HG03378 (cell line): ENCODE measurements around the gene BORCS8.
"Not testable (repeated sequence)": the region's sequence is repeated elsewhere in the genome, so short reads cannot be mapped to it uniquely, and the experiment has no call there.

Source experiments
- ATAC-seq: cut with Tn5 transposase; IDR thresholded peaks from one replicate; pipeline ENCODE4 v1.9.1; 2021; ENCODE audit warnings: mild to moderate bottlenecking, moderate library complexity; ENCODE audit not compliant: unreplicated experiment

The BORCS8 gene

DNA sequence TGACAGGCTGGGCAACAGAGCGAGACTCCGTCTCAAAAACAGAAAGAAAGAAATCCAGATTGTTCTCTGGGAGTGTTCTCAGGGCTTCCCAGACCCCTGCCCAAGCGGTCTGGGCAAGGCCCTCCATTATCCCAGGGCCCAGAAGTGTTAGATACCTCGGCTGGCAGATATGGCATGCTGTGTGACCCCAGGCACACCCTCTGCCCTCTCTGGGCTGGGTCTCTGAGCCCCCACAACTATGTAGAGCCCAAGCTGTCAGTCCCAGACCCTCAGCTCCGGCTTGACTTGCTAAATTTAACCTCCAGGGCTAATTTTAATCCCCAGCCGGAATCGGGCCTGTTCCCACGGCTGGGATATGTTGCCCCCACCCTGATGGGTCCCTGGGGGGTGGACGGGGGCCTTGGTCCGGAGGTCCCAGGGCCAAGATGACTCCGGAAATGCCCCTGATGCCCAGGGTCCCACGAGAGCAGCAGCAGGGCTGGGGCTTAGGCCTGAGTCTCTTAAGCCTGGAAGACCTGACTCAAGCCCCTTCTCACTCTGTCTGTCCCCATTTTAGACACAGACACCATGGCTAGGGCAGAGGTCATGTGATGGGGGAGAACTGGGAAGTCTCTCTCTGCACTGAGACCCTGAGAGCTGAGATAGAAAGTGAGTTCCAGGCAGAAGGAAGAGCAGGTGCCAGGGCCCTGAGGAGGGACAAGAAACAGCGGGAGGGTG is 39.1 kb downstream of the BORCS8 start:
- no peak for ATAC-seq

DNA sequence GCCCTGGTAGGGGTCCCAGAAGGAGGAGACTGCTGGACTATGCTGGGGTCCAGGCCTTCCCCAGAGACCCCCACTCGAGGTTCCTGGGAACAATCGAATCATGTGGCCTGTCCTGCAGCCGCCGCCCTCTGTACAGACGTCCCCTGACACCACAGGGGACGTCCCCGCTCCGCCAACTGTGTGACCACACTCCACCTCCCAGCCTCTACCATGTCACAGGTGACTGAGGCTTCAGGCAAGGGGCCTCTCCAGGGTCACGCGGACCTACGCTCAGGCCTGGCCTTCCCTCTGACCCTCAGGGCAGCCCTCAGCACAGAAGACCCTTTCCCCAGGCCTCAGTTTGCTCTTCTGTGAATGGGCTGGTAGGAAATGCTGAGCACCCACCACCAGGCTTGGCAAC is 40.5 kb downstream of the BORCS8 start:
- no peak for ATAC-seq

DNA sequence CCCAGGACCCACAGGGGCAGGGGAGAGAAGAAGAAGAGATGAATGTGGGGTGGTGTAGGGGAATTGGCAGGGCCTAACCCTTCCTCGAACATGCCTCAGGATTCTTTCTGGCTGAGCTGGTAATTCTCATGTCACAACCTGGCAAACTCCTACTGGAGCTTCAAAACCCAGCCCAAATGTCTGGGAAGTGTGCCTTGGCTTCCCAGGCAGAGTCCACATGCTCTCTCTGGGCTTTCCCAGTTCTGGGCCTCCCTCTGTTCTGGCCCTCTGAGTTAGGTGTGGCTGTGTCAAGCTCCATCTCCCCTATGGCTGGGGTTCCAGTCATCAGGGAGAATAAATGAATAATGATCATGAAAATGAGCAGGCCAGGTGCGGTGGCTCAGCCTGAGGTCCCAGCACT is 42.5 kb downstream of the BORCS8 start:
- ATAC-seq: no peak

DNA sequence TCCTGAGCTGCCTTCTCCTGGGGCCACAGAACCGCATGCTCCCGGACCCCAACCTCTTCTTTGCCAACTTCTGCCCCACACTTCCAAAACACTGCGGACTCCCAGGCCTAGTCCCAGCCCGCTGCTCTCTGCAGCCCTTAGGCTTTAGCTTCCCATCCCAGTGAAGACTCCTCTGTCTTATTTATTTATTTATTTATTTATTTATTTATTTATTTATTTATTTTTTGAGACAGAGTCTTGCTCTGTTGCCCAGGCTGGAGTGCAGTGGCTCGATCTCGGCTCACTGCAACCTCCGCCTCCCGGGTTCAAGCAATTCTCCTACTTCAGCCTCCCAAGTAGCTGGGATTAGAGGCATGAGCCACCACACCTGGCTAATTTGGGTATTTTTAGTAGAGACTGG is 43.4 kb downstream of the BORCS8 start:
- ATAC-seq: not testable (repeated sequence)

DNA sequence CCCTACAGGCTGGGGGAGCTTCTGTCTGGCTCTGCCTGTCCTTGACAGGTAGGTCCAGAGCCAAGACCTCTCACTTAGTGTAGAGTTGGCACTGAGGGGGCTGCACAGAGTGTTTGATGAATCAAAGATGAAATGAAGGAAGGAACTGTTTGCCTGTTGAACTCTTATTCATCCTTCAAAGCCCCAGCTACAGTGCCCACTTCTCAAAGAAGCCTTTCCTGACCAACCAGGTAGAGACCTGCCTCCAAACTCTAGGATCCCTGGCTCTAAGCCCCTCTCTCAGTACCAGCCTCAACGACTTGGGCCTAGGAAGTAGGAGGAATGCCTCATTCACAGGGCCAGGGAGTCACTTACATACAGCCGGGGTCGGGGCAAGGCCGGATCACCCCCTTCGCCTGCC is 44.6 kb downstream of the BORCS8 start:
- no peak for ATAC-seq

DNA sequence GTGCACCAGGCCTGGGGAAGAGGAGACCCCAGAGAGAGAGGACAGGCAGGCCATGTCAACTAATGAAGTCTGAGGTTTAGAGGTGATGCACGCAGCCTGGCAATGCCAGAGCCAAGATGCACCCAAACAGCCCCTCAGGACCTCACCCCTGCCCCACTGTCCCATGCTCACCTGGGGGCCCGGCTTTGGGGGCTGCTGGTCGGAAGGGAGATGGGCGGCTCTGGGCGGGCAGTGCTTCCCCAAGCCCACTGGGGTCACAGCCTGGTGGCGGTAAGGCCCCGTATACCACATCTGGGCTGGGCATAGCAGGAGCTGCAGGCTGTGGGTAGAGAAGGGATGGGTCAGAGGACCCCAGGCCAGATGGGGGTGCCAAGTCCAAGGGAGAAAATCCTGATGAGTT is 45.1 kb downstream of the BORCS8 start:
- ATAC-seq: no peak

DNA sequence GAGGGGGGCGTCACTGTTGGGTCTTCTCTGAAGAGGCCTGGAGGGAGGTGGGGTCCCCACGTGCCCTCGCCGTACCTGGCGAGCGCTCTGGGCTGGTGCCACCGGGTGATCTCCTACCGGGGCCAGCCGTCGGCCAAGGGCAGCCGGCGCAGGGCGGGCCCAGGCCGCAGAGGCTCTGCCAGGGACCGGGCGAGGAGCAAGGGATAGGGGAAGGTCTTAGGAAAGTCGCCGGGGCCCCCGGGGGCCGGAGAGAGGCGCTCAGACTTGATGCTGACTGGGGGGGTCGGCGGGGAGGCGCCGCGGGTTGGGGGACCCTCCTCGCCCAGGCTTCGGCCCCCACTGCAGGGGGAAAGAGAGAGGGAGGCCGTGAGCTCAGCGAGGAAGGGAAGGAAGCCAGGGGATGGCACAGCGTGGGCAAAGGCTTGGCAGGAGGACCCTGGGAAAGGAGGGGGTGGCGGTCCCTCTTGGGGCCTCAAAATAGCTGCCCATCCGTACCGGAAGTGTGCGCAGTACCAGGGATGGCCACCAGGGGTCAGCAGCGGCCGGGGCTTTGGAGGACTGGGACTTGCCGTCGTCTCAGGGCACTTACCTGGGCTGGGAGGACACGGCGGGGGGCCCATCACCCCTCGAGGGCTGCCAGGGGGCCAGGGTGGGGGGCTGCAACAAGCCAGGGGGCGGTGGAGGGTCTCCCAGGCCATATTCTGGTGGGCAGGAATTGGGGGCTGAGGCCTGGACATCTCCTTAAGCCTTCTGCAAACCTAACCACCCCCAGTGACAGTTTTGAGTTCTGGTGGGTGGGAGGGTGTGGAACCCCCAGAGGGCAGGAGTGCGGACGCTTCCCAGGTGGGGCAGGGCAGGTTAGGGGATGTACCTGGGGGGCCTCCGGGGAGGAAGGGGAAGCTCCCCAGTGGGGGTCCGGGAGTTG is 46.0 kb downstream of the BORCS8 start:
- ATAC-seq: no peak

DNA sequence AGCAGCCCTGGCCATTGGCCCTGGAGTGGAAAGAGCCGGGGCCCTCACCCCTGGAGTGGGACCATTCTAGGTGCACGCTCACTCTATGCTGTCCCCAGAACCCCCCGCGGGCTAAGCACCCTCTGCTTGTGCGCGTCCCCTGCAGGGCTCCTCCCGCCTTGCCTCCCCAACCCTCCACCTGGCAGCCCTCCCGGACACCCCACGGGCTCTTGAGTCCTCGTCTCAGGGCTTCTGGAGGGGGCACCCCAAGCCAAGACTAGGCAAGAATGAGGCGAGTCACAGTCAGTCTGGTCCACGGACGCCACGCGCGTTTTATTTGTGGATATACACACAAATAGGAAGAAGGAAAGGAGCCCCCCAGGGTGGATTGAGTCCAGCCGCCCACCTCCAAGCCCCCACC is 46.7 kb downstream of the BORCS8 start:
- ATAC-seq: no peak

DNA sequence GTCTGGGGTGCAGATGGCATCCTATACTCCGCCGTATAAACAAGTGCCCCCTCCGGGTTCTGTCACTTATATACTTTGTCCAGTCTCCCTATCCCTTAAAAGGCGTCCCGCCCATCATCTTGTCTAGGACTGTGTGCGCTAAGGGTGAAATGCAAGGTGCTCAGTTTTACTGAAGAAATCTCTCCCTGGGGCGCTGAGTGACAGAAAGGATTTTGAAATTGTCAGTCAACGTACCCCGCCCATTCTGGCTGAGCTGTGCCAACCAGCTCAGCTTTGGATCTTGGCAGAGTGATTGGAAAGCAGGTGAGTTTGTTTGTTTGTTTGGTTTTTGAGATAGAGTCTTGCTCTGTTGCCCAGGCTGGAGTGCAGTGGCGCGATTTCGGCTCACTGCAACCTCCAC is 49.6 kb downstream of the BORCS8 start:
- ATAC-seq: no peak

DNA sequence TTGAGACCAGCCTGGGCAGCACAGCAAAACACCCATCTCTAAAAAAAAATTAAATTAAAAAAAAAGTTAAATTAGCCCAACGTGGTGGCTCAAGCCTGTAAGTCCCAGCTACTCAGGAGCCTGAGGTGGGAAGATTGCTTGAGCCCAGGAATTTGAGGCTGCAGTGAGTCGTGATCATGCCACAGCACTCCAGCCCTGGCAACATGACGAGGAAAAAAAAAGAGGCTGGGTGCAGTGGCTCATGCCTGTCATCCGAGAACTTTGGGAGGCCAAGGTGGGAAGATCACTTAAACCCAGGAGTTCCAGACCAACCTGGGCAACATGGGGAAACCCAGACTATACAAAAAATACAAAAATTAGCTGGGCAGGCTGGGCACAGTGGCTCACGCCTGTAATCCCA is 51.5 kb downstream of the BORCS8 start:
- no peak for ATAC-seq

DNA sequence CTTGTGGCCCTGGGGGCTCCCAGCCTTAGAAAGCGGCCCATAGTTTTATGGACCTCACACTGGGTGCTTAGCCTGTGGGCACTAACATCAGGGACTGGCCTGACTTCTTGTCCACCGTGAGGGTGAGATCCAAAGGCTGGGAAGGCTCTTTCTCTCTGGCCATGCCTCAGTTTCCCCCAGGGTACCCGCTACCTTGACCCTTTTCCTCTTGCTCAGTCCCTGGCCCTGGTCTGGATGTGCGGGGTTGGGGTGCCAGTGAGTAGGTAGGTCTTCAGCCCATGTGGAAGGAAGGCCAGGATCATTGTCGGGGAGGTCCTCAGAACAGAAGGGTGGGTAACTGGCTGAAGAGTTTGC is 52.1 kb downstream of the BORCS8 start:
- ATAC-seq: no peak

DNA sequence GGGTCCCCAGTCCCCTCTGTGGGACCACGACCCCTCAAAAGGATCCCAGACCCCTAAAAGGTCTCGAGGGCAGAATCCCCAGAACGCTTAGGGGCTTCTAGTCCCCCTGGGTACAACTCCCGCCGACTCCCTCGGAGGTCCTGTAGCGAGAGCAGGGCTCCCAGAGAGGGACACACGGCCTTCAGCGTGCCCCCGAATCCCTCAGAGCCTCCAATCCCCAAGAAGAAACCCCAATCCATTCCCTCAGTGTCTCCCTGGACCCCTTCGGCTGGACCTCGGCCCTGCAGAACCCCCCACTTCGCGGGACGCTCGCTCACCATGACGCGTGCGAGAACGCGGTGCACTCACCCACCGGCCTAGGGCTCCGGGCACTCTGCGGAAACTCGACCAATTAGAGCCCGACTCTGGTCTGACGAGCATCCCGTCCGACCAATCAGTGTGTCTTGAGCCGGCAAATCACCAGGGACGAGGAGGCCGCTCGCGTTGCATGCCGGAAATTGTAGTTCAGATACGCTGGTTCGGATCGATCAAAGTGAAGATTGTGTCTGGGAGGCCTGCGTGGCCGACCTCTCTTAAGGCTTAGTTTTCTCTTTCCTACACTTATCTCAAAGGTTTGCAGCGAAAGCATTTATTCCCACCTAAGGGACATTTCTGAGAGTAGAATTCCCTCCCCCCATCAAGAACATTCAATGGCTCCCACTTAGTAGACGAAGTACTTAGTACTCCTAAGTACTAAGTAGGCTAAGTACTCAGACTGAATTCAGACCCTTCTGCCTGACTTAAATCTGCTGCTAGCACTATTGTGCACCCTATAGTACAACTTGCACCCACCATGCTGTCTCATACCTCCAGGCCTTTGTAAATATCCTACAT is 53.6 kb downstream of the BORCS8 start, which contains the start of gene TMEM161A:
TMEM161A (minus strand) TSS at position 370 of the 873 bp plus-strand sequence; CDS start at position 320, 50 bp downstream.
- peak; percentile 93 for ATAC-seq

DNA sequence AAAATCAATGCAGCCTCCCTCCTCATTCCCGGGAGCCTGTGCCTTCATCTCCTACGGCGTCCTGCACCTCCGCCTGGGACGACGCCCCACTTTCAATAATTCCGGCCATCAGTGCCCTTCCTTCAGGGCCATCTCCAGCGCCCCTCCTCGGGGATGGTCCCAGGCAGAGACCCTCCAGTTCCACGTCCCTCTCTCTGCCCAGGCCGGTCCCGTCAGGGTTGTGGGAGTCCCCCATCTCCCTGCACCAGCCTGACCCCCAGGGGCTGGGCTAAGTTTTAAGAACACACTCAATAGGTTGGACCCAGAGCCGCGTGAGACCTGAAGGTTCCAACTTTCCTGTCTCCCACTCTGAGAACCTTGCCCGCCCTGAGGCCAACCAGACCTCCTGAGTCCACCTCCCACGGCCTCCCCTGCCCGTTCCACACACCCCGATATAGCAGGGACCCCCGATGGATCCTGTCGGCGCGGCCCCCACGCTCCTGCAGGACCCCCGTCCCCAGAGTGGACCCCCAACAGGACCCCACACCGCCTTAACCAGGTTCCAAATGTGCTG is 54.3 kb downstream of the BORCS8 start:
- no peak for ATAC-seq

DNA sequence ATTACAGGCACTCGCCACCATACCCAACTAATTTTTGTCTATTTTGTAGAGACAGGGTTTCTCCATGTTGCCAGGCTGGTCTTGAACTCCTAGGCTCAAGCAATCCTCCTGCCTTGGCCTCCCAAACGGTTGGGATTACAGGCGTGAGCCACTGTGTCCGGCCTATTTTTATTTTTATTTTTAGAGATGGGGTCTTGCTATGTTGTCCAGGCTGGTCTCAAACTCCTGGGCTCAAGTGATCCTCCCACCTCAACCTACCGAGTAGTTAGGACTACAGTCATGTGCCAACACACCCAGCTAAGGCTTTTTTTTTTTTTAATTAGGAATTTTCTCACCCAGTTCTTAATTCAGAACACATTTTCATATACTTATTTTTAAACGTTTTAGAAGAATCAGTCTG is 56.2 kb downstream of the BORCS8 start:
- not testable (repeated sequence) for ATAC-seq

DNA sequence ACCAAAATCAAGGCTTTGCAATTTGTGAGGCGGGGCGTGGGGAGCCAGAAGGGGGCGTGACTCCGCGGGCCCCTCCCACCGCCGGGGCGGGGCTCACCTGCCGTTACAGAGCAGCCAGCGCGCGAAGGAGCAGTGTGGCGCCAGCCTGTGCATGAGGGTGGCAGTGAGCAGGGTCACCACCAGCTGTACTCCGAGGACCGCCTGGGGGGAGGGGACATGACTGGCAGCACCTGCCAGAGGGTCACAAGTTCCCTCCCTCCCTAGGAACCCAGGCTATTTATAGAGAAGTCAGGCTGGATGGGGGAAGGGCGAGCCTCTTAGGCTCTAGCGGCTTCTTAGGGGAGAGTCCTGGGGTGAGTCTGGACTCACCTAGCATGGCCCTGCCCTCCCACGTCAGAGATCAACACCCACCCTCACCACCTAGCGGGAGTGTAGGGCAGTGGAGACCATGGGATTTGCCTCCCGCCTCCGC is 57.2 kb downstream of the BORCS8 start:
- ATAC-seq: no peak

DNA sequence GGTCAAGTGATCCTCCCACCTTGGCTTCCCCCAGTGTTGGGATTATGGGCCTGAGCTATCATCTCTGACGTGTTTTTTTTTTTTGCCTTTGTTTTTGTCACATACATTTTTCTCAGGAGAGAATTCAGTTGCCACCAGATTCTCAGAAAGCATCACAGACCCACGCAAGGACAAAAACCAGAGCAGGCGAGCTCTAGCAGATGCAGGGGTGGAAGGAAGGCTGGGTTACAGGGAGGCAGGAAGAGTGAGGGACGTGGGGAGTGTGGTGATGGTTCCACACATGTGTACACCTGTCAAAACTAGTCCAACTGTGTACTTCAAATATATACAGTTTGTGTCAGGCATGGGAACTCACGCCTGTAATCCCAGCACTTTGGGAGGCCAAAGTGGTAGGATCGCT is 58.0 kb downstream of the BORCS8 start:
- ATAC-seq: no peak

DNA sequence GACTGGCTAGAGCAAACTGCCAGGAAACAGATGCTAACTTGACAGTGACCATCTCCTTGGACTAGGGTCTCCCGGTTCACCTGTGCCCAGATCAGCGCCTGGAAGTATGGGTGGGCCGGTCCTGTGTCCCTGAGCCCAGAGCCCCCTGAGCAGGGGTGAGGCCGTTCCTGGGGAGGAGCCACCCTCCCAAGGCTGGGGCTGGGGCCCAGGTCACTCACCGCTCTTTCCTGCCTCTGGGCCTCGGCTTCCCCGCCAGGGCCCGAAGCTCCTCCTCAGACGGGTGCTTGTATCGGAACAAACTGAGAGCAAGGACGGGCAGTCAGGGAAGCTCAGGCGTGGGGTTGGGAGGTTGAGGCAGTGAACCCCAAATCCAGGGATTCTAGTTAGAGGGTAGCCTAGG is 59.0 kb downstream of the BORCS8 start:
- ATAC-seq: no peak

DNA sequence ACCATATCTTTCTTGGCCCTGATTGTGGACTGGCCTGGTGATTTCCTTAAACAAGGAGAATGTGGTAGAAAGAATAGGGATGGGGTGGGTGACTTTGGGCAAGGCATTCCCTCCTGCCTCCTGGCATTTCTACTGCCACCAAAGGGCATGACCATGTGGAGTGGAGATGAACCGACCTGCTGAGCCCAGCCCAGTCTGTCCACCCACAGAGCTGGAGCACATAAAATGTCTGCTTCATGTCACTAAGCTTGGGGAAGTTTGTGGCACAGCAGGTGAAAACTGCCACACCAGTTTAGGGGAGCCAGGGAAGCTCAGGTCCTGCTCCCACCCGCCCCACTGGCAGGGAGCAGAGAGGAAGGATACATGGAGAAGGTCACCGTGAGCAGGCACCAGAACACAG is 60.0 kb downstream of the BORCS8 start:
- no peak for ATAC-seq
